Measurements from ENCODE around the gene SKP2. TPM values are rescaled to one million over a fixed set of nuclear protein-coding genes. Genes with fewer than 3 reads are reported as not detected.
A peak's percentile ranks its signal among the peaks of the same experiment; 100 is the strongest.
"Not testable (repeated sequence)": the region's sequence is repeated elsewhere in the genome, so short reads cannot be mapped to it uniquely, and the experiment has no call there.

The SKP2 gene
- polyA plus RNA-seq (2013, experiment 1 of 2), result 42.5 TPM
- 45.5 TPM for polyA plus RNA-seq (2013, experiment 2 of 2)

- 0% methylated on average over 69 to 76 of the region's 81 CpGs for WGBS, 2 experiments (ENCODE audit: insufficient coverage in 2 of 2)
- Histone ChIP-seq H3K4me1 (ENCODE audit: control insufficient read depth, insufficient read depth, low read length, poor library complexity, severe bottlenecking) (peaks cover 15% of the 10 kb centered on the region), H3K4me3 (ENCODE audit: extremely low read depth, insufficient read depth, low read length, poor library complexity, severe bottlenecking) (peak within 1 kb of the TSS; percentile 82), H3K9me3 (ENCODE audit: control insufficient read depth, low read length) (no peaks in the 10 kb centered on the region), H3K27ac (ENCODE audit: low read depth, low read length, severe bottlenecking) (peak within 1 kb of the TSS; percentile 61), H3K36me3 (ENCODE audit: control insufficient read depth, insufficient read depth, low read length) (peaks cover 26% of the 10 kb centered on the region)
These were observed at the start of gene SKP2, which contains the start of gene LMBRD2 for GRCh38 chr5:36151434-36152323. Gene SKP2, plus strand, starts transcription at chr5:36152111. Its CDS starts 152 bp downstream, at chr5:36152263. Gene LMBRD2, minus strand, starts transcription at chr5:36151887. Its CDS starts 8,538 bp downstream, at chr5:36143349.

DNA sequence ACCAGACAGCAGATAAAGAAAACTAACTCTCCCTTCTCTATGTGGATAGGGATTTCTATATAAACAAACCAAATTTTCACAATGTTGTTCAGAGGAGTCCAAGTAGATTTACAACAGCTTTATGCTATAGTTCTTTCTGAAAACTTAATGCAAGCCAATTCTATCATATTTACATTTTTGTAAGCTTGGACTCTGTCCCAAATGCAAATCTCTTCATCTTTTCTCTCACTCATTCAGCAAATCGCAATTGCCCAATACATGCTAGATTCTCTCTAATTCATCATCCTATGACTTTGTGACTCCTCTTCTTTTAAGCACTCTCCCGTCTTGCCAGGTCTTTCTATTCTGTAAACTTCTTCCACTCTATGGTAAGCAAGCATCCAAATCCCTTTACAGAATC is 46.1 kb upstream of the SKP2 start:
- no peaks in the 10 kb centered on the region for H3K9me3 ChIP-seq (ENCODE audit: control insufficient read depth, low read length)
- peaks cover 6% of the 10 kb centered on the region for H3K36me3 ChIP-seq (ENCODE audit: control insufficient read depth, insufficient read depth, low read length)
- no peak overlapping the region for H3K27ac ChIP-seq (ENCODE audit: low read depth, low read length, severe bottlenecking)
- no peaks in the 10 kb centered on the region for H3K4me1 ChIP-seq (ENCODE audit: control insufficient read depth, insufficient read depth, low read length, poor library complexity, severe bottlenecking)
- 89 to 90% methylated on average over 2 of the region's 2 CpGs for WGBS, 2 experiments (ENCODE audit: insufficient coverage in 2 of 2)
- H3K4me3 ChIP-seq (ENCODE audit: extremely low read depth, insufficient read depth, low read length, poor library complexity, severe bottlenecking), result no peak overlapping the region

GRCh38 chr5:36108758-36109460 is 43.0 kb upstream of the SKP2 start:
- Histone ChIP-seq H3K9me3 (ENCODE audit: control insufficient read depth, low read length) (no peaks in the 10 kb centered on the region), H3K4me1 (ENCODE audit: control insufficient read depth, insufficient read depth, low read length, poor library complexity, severe bottlenecking) (no peaks in the 10 kb centered on the region), H3K4me3 (ENCODE audit: extremely low read depth, insufficient read depth, low read length, poor library complexity, severe bottlenecking) (no peak overlapping the region), H3K27ac (ENCODE audit: low read depth, low read length, severe bottlenecking) (no peak overlapping the region), H3K36me3 (ENCODE audit: control insufficient read depth, insufficient read depth, low read length) (peaks cover 6% of the 10 kb centered on the region)
- WGBS, 2 experiments (ENCODE audit: insufficient coverage in 2 of 2), result 100% methylated on average over 1 of the region's 3 CpGs; no CpG with 5 or more reads in 1 of the 2 experiments

DNA sequence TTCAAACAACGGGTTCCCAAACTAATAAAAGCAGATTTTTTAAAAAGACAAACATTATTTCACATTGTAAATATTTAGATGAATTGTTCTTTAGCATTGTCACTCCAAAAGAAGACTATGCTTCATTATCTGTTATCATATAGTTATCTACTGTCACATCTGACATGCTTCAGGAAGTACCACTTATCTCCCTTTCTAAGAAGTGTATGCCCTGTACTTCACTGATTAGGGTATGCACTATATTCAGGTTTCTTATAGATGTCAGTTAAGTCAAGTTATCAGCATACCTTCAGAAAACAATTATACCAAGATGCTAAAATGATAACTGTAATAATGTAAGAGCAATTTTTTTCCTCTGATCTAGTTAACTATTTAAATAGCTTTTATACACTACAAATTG is 40.7 kb upstream of the SKP2 start:
- no CpG with 5 or more reads among the region's 1 CpG for WGBS, 2 experiments (ENCODE audit: insufficient coverage in 2 of 2)

DNA sequence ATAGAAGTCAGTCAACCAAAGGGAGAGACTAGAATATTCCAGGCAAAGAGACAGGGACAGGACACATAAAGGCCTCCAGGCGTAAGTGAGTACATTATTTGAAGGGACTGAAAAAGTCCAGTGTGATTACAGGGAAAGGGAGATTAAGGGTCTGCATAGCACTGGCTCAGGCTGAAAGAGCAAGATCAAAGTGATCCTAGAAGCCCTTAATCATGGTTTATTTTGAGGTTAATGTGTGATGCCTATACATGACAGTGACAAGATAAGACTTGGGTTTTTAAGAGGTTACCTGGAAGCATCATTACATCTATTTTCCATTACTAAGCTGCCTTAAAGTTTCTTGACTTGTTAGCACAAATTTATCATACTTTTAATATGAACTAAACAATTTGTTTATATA is 26.0 kb upstream of the SKP2 start:
- 89 to 91% methylated on average over 1 of the region's 1 CpG for WGBS, 2 experiments (ENCODE audit: insufficient coverage in 2 of 2)
- Histone ChIP-seq H3K4me3 (ENCODE audit: extremely low read depth, insufficient read depth, low read length, poor library complexity, severe bottlenecking) (no peak overlapping the region), H3K9me3 (ENCODE audit: control insufficient read depth, low read length) (no peaks in the 10 kb centered on the region), H3K36me3 (ENCODE audit: control insufficient read depth, insufficient read depth, low read length) (no peaks in the 10 kb centered on the region), H3K4me1 (ENCODE audit: control insufficient read depth, insufficient read depth, low read length, poor library complexity, severe bottlenecking) (no peaks in the 10 kb centered on the region), H3K27ac (ENCODE audit: low read depth, low read length, severe bottlenecking) (no peak overlapping the region)

More for the DNA sequence above, 40.7 kb upstream of the SKP2 start:
- Histone ChIP-seq H3K4me3 (ENCODE audit: extremely low read depth, insufficient read depth, low read length, poor library complexity, severe bottlenecking) (no peak overlapping the region), H3K9me3 (ENCODE audit: control insufficient read depth, low read length) (no peaks in the 10 kb centered on the region), H3K4me1 (ENCODE audit: control insufficient read depth, insufficient read depth, low read length, poor library complexity, severe bottlenecking) (no peaks in the 10 kb centered on the region), H3K27ac (ENCODE audit: low read depth, low read length, severe bottlenecking) (no peak overlapping the region), H3K36me3 (ENCODE audit: control insufficient read depth, insufficient read depth, low read length) (peaks cover 6% of the 10 kb centered on the region)

GRCh38 chr5:36128795-36129194 is 23.1 kb upstream of the SKP2 start:
- H3K36me3 ChIP-seq (ENCODE audit: control insufficient read depth, insufficient read depth, low read length), result no peaks in the 10 kb centered on the region
- no peak overlapping the region for H3K27ac ChIP-seq (ENCODE audit: low read depth, low read length, severe bottlenecking)
- H3K9me3 ChIP-seq (ENCODE audit: control insufficient read depth, low read length), result no peaks in the 10 kb centered on the region

GRCh38 chr5:36129666-36130065 is 22.2 kb upstream of the SKP2 start:
- not testable (repeated sequence) for H3K4me1 ChIP-seq (ENCODE audit: control insufficient read depth, insufficient read depth, low read length, poor library complexity, severe bottlenecking); H3K36me3 ChIP-seq (ENCODE audit: control insufficient read depth, insufficient read depth, low read length); H3K4me3 ChIP-seq (ENCODE audit: extremely low read depth, insufficient read depth, low read length, poor library complexity, severe bottlenecking); H3K27ac ChIP-seq (ENCODE audit: low read depth, low read length, severe bottlenecking); H3K9me3 ChIP-seq (ENCODE audit: control insufficient read depth, low read length)
- 100% methylated on average over 2 of the region's 5 CpGs for WGBS, 2 experiments (ENCODE audit: insufficient coverage in 2 of 2)

More at GRCh38 chr5:36128795-36129194, 23.1 kb upstream of the SKP2 start:
- Histone ChIP-seq H3K4me3 (ENCODE audit: extremely low read depth, insufficient read depth, low read length, poor library complexity, severe bottlenecking) (no peak overlapping the region), H3K4me1 (ENCODE audit: control insufficient read depth, insufficient read depth, low read length, poor library complexity, severe bottlenecking) (no peaks in the 10 kb centered on the region)
- WGBS, 2 experiments (ENCODE audit: insufficient coverage in 2 of 2), result 94% methylated on average over 1 of the region's 1 CpG; no CpG with 5 or more reads in 1 of the 2 experiments

DNA sequence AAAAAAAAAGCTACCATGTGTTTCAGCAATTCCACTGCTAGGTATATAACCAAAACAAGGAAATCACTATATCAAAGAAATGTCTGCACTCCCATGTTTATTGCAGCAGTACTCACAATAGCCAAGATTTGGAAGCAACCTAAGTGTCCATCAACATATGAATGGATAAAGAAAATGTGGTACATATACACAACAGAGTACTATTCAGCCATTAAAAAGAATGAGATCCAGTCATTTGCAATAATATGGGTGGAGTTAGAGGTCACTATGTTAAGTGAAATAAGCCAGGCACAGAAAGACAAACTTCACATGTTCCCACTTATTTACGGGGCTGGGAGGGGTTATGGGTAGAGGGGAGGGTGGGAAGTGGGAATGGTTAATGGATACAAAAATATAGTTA is 18.9 kb upstream of the SKP2 start:
- not testable (repeated sequence) for H3K27ac ChIP-seq (ENCODE audit: low read depth, low read length, severe bottlenecking)
- no CpG with 5 or more reads among the region's 1 CpG for WGBS, 2 experiments (ENCODE audit: insufficient coverage in 2 of 2)

GRCh38 chr5:36135988-36136387 is 15.9 kb upstream of the SKP2 start:
- H3K9me3 ChIP-seq (ENCODE audit: control insufficient read depth, low read length), result no peaks in the 10 kb centered on the region
- WGBS, 2 experiments (ENCODE audit: insufficient coverage in 2 of 2), result 67 to 100% methylated on average over 1 to 2 of the region's 3 CpGs
- H3K4me1 ChIP-seq (ENCODE audit: control insufficient read depth, insufficient read depth, low read length, poor library complexity, severe bottlenecking), result no peaks in the 10 kb centered on the region
- H3K4me3 ChIP-seq (ENCODE audit: extremely low read depth, insufficient read depth, low read length, poor library complexity, severe bottlenecking), result no peak overlapping the region
- H3K36me3 ChIP-seq (ENCODE audit: control insufficient read depth, insufficient read depth, low read length), result peaks cover 1% of the 10 kb centered on the region
- no peak overlapping the region for H3K27ac ChIP-seq (ENCODE audit: low read depth, low read length, severe bottlenecking)

More for the DNA sequence above, 18.9 kb upstream of the SKP2 start:
- not testable (repeated sequence) for H3K9me3 ChIP-seq (ENCODE audit: control insufficient read depth, low read length); H3K36me3 ChIP-seq (ENCODE audit: control insufficient read depth, insufficient read depth, low read length); H3K4me3 ChIP-seq (ENCODE audit: extremely low read depth, insufficient read depth, low read length, poor library complexity, severe bottlenecking); H3K4me1 ChIP-seq (ENCODE audit: control insufficient read depth, insufficient read depth, low read length, poor library complexity, severe bottlenecking)

DNA sequence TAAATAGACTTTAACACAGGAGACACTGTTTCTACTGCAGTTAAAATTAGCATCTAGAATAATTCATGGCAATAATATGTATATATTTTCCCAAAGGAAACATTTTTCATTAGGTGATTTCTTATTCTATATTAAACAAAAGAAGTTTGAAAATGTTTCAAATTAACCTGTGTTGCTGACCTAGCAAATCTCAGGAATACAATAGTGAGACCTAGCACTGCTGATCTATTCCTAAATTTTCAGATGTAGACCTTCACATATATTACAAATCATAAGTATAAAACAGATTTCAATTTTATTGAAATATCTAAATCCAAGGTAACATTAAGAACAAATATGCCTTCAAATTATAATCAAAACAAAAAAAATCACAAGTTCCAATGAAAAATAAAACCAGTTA is 15.3 kb upstream of the SKP2 start:
- H3K9me3 ChIP-seq (ENCODE audit: control insufficient read depth, low read length), result no peaks in the 10 kb centered on the region
- no peak overlapping the region for H3K4me3 ChIP-seq (ENCODE audit: extremely low read depth, insufficient read depth, low read length, poor library complexity, severe bottlenecking)
- H3K36me3 ChIP-seq (ENCODE audit: control insufficient read depth, insufficient read depth, low read length), result peaks cover 2% of the 10 kb centered on the region
- no peak overlapping the region for H3K27ac ChIP-seq (ENCODE audit: low read depth, low read length, severe bottlenecking)
- H3K4me1 ChIP-seq (ENCODE audit: control insufficient read depth, insufficient read depth, low read length, poor library complexity, severe bottlenecking), result no peaks in the 10 kb centered on the region

Data from mesodermal cell (in vitro differentiated cells).